ENCODE measurements around the gene FBXO27. TPM values are rescaled to one million over a fixed set of nuclear protein-coding genes. Genes with fewer than 3 reads are reported as not detected.
"Not testable (repeated sequence)": the region's sequence is repeated elsewhere in the genome, so short reads cannot be mapped to it uniquely, and the experiment has no call there.

Gene FBXO27
- total RNA-seq, 1 experiment from 2014 or later: 16.4 TPM

DNA sequence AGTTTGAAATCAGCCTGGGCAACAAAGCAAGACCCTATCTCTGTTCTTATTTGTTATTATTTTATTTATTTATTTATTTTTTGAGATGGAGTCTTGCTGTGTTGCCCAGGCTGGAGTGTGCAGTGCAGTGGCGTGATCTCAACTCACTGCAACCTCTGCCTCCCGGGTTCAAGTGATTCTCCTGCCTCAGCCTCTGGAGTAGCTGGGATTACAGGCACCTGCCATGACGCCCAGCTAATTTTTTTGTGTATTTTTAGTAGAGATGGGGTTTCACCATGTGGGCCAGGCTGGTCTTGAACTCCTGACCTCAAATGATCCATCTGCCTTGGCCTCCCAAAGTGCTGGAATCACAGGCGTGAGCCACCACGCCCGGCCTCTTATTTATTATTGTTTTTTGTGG, 44.6 kb downstream of the FBXO27 start:
- H3K27ac ChIP-seq (ENCODE audit: low read depth, low read length); H4K20me1 ChIP-seq (ENCODE audit: insufficient read depth); BruUV-seq (replicated peaks); H3K9ac ChIP-seq (ENCODE audit: low read length); H3K4me1 ChIP-seq (ENCODE audit: control insufficient read depth in 1 of 2, insufficient read depth in 2 of 2, low read length in 2 of 2); H3K9me2 ChIP-seq (ENCODE audit: insufficient read depth); ATAC-seq; H3K36me3 ChIP-seq (ENCODE audit: control insufficient read depth in 1 of 2, insufficient read depth in 2 of 2, low read length in 2 of 2); DNase-seq (ENCODE audit: low read depth, low spot score); H3K4me2 ChIP-seq (ENCODE audit: low read length); intact Hi-C loops (cut with micrococcal nuclease); H2AFZ ChIP-seq (ENCODE audit: low read depth, low read length, poor library complexity, severe bottlenecking); H3K9me3 ChIP-seq (ENCODE audit: control insufficient read depth in 1 of 2, insufficient read depth in 1 of 2, low read depth in 1 of 2, low read length in 2 of 2); H3K79me2 ChIP-seq (ENCODE audit: insufficient read depth, low read length); CTCF ChIA-PET; H3K4me3 ChIP-seq (replicated peaks in 1 of 2; ENCODE audit: low read depth in 1 of 2, low read length in 2 of 2); RAD21 ChIA-PET (ENCODE audit: low non-redundant PET in 1 of 2, low total read pairs in 2 of 2, uncharacterized antibody in 2 of 2, unreplicated experiment in 2 of 2); H3K27me3 ChIP-seq (ENCODE audit: insufficient read depth, low read length): not testable (repeated sequence)
- POLR2A ChIA-PET: interaction anchor here (0.7 kb wide), 1 partner anchor 47 kb away, joined by 3 read pairs; no protein-coding TSS in a partner anchor

DNA sequence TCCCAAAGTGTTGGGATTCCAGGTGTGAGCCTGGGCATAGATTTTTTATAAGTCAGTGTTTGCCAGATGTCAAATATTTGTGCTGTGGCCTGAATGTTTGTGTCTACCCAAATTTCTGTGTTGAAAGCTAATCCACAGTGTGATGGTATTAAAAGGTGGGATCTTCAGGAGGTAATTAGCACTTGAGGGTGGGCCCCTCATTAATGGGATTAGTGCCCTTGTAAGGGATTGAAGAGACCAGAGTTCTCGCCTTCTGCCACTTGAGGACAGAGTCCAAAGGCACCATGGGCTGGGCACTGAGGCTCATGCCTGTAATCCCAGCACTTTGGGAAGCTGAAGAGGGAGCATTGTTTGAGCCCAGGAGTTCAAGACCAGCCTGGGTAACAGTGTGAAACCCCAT, 47.1 kb downstream of the FBXO27 start:
- H3K79me2 ChIP-seq (ENCODE audit: insufficient read depth, low read length): no peaks in the 10 kb centered on the region
- intact Hi-C loops (cut with micrococcal nuclease): no loop called here
- peaks cover 0 to 5% of the 10 kb centered on the region in 2 experiments; a peak in 2 of 4 replicates for H3K9me3 ChIP-seq (ENCODE audit: control insufficient read depth in 1 of 2, insufficient read depth in 1 of 2, low read depth in 1 of 2, low read length in 2 of 2)
- no peaks in the 10 kb centered on the region for H4K20me1 ChIP-seq (ENCODE audit: insufficient read depth)
- H3K4me1 ChIP-seq (ENCODE audit: control insufficient read depth in 1 of 2, insufficient read depth in 2 of 2, low read length in 2 of 2): peaks cover 2 to 6% of the 10 kb centered on the region in 2 experiments; a peak in 1 of 4 replicates
- H3K4me3 ChIP-seq (replicated peaks in 1 of 2; ENCODE audit: low read depth in 1 of 2, low read length in 2 of 2): no peak overlapping the region
- H3K9ac ChIP-seq (ENCODE audit: low read length): no peak overlapping the region
- no TSS peak for BruUV-seq (replicated peaks)
- ATAC-seq (no peak), DNase-seq (ENCODE audit: low read depth, low spot score) (no peak)
- no peaks in the 10 kb centered on the region for H3K36me3 ChIP-seq (ENCODE audit: control insufficient read depth in 1 of 2, insufficient read depth in 2 of 2, low read length in 2 of 2)
- TF ChIP-seq ZNF274 (IDR thresholded peaks at IDR 0.05; ENCODE audit: low read depth, low read length): no peak
- TF ChIP-seq EZH2 (IDR thresholded peaks at IDR 0.05): no peak
- TF ChIP-seq, protein P1, sequence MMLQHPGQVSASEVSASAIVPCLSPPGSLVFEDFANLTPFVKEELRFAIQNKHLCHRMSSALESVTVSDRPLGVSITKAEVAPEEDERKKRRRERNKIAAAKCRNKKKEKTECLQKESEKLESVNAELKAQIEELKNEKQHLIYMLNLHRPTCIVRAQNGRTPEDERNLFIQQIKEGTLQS (IDR thresholded peaks at IDR 0.05): no peak
- no peak for TF ChIP-seq POLR2AphosphoS5 (IDR thresholded peaks at IDR 0.05; ENCODE audit: low read depth, low read length)
- no peak for TF ChIP-seq TCF7L2 (IDR thresholded peaks at IDR 0.05; ENCODE audit: borderline replicate concordance, extremely low read depth, insufficient read depth, insufficient read length)
- TF ChIP-seq EZH2phosphoT487 (IDR thresholded peaks at IDR 0.05; ENCODE audit: borderline replicate concordance): no peak
- TF ChIP-seq ELF1 (IDR thresholded peaks at IDR 0.05; ENCODE audit: borderline replicate concordance, low read depth): no peak
- TF ChIP-seq SP1 (IDR thresholded peaks at IDR 0.05; ENCODE audit: low read depth): no peak
- no peak for TF ChIP-seq POLR2A (IDR thresholded peaks at IDR 0.05; ENCODE audit: borderline replicate concordance, extremely low read depth, insufficient read depth, insufficient read length)
- H3K4me2 ChIP-seq (ENCODE audit: low read length): no peak overlapping the region
- no peak overlapping the region for H2AFZ ChIP-seq (ENCODE audit: low read depth, low read length, poor library complexity, severe bottlenecking)
- no peaks in the 10 kb centered on the region for H3K27me3 ChIP-seq (ENCODE audit: insufficient read depth, low read length)
- ChIA-PET CTCF (no interaction called here), POLR2A (no interaction called here), RAD21 (ENCODE audit: low non-redundant PET in 1 of 2, low total read pairs in 2 of 2, uncharacterized antibody in 2 of 2, unreplicated experiment in 2 of 2) (no interaction called here)
- no peaks in the 10 kb centered on the region for H3K9me2 ChIP-seq (ENCODE audit: insufficient read depth)
- no peak overlapping the region for H3K27ac ChIP-seq (ENCODE audit: low read depth, low read length)
